K562 (cell line): ENCODE data around the gene FILIP1L. TPM values are rescaled to one million over a fixed set of nuclear protein-coding genes. Genes with fewer than 3 reads are reported as not detected.

Experiments used
- ATAC-seq: fragments of 200-7000 bp; cut with Tn5 transposase; 3 replicates; pipeline ENCODE4 v1.9.1; 2020; ENCODE audit warnings: moderate library complexity
- BruUV-seq: library from RNA; stranded (reverse); fragments of 400-500 nt; replicated peaks from 2 replicates; lab custom pipeline; 2021; lab: Mats Ljungman, UMichigan
- CTCF ChIA-PET: fragments of 300-600 bp; formaldehyde crosslinking; extraction: SDS; loops from one replicate; lab custom pipeline; 2021; ENCODE audit warnings: low intra/inter-chr PET ratio; lab: Yijun Ruan, JAX
- POLR2A ChIA-PET: fragments of 300-600, 350-650 bp; sonication (Branson Sonifier 250); formaldehyde crosslinking; extraction: SDS; loops from one replicate; lab custom pipeline; 2021; ENCODE audit warnings: antibody characterized with exemption, inconsistent platforms; lab: Yijun Ruan, JAX
- DNase-seq, 4 experiments: peaks; one replicate each; pipeline versions ENCODE4 v3.0.0 to v3.0.0-alpha.2; 2011 to 2018; ENCODE audit warnings: low spot score in 3 of 4, mixed read lengths in 3 of 4; ENCODE audit errors: extremely low read depth in 1 of 4
- FAIRE-seq: peaks from 2 replicates; lab custom pipeline; 2011; peaks lifted over from hg19 to GRCh38; lab: Jason Lieb, UNC
- H2AFZ ChIP-seq: 2 replicates; pipeline ENCODE4 v1.6.0; 2011; ENCODE audit warnings: low read depth, low read length, control low read depth, inconsistent platforms
- H3K27ac ChIP-seq: fragments of 200-600 bp; 3 replicates; pipeline ENCODE4 v1.8.0; 2011; ENCODE audit warnings: low read depth, mild to moderate bottlenecking, control low read depth, inconsistent platforms, low read length, moderate library complexity, mixed read lengths; ENCODE audit errors: extremely low read depth
- H3K27me3 ChIP-seq, 2 experiments: fragments of 300-600 bp in 1 of 2; 2 replicates in 1 of 2; 3 replicates in 1 of 2; pipeline versions ENCODE4 v1.6.0 to v1.8.0; 2011; ENCODE audit warnings: inconsistent platforms in 2 of 2, low read length in 2 of 2, mild to moderate bottlenecking in 1 of 2, mixed read lengths in 1 of 2, moderate library complexity in 1 of 2; ENCODE audit not compliant: control insufficient read depth in 2 of 2, insufficient read depth in 2 of 2
- H3K36me3 ChIP-seq: fragments of 300-600 bp; 3 replicates; pipeline ENCODE4 v1.8.0; 2011; ENCODE audit warnings: mild to moderate bottlenecking, low read length, inconsistent platforms; ENCODE audit not compliant: control insufficient read depth, insufficient read depth
- H3K4me1 ChIP-seq, 2 experiments: fragments of 200-600 bp in 1 of 2; replicated peaks in 1 of 2; 2 replicates in 1 of 2; 3 replicates in 1 of 2; pipeline versions ENCODE4 v1.5.1 to v1.8.0; 2011; ENCODE audit warnings: inconsistent platforms in 2 of 2, low read length in 2 of 2, mild to moderate bottlenecking in 1 of 2, mixed read lengths in 1 of 2, moderate library complexity in 1 of 2; ENCODE audit not compliant: control insufficient read depth in 2 of 2, insufficient read depth in 2 of 2
- H3K4me2 ChIP-seq: 2 replicates; pipeline ENCODE4 v1.6.1; 2011; ENCODE audit warnings: low read length, control low read depth, inconsistent platforms, mixed read lengths; ENCODE audit not compliant: insufficient read depth
- H3K4me3 ChIP-seq: fragments of 200-600 bp; sonication (generic), shearing (Covaris generic); 2 replicates; pipeline ENCODE4 v1.5.1; 2016; ENCODE audit warnings: control low read depth, inconsistent platforms
- H3K79me2 ChIP-seq: fragments of 200-600 bp; 3 replicates; pipeline ENCODE4 v1.8.0; 2011; ENCODE audit warnings: low read length, inconsistent platforms; ENCODE audit not compliant: control insufficient read depth, insufficient read depth
- H3K9ac ChIP-seq, 2 experiments: 2 replicates each; pipeline versions ENCODE4 v1.6.0 to v1.6.1; 2011; ENCODE audit warnings: low read depth in 2 of 2, low read length in 2 of 2, control low read depth in 1 of 2, inconsistent platforms in 1 of 2, mild to moderate bottlenecking in 1 of 2, mixed read lengths in 1 of 2; ENCODE audit not compliant: insufficient read depth in 1 of 2
- H3K9me1 ChIP-seq: one replicate; pipeline ENCODE4 v1.6.0; 2011; ENCODE audit warnings: inconsistent platforms, mild to moderate bottlenecking, low read length, moderate library complexity; ENCODE audit not compliant: control insufficient read depth, insufficient read depth
- H3K9me3 ChIP-seq: replicated peaks from 2 replicates; pipeline ENCODE4 v1.5.1; 2011; ENCODE audit warnings: low read depth, low read length, inconsistent platforms; ENCODE audit not compliant: control insufficient read depth, insufficient read depth
- H4K20me1 ChIP-seq: replicated peaks from 2 replicates; pipeline ENCODE4 v1.6.1; 2011; ENCODE audit warnings: low read length, inconsistent platforms, mixed read lengths; ENCODE audit not compliant: control insufficient read depth, insufficient read depth
- ATF2 ChIP-seq: sonication (generic); formaldehyde crosslinking; IDR thresholded peaks from 2 replicates; pipeline ENCODE4 v1.8.1; 2022; ENCODE audit warnings: missing genetic modification reagents
- CTCF ChIP-seq, 3 experiments: IDR thresholded peaks in 2 of 3; conservative IDR thresholded peaks in 1 of 3; 2 replicates each; pipeline ENCODE4 v1.5.1; 2011 to 2012; ENCODE audit warnings: low read length in 3 of 3, mild to moderate bottlenecking in 3 of 3, control low read depth in 2 of 3, improper control_type of control experiment in 1 of 3, inconsistent platforms in 1 of 3, low read depth in 1 of 3, mixed read lengths in 1 of 3, moderate library complexity in 1 of 3; ENCODE audit not compliant: insufficient read depth in 2 of 3
- EP300 ChIP-seq: IDR thresholded peaks from 2 replicates; pipeline ENCODE4 v1.6.1; 2012; ENCODE audit warnings: low read length, improper control_type of control experiment
- FUS ChIP-seq: fragments of 200-400 bp; formaldehyde crosslinking; optimal IDR thresholded peaks from 2 replicates; pipeline ENCODE3; 2017; ENCODE audit warnings: low read depth, low read length
- GTF2A2 ChIP-seq: IDR thresholded peaks from 2 replicates; pipeline ENCODE4 v1.6.1; 2016; ENCODE audit warnings: mild to moderate bottlenecking, missing genetic modification characterization, missing compliant biosample characterization
- ILF3 ChIP-seq: fragments of 450-650 bp; IDR thresholded peaks from 2 replicates; pipeline ENCODE4 v1.6.1; 2018; ENCODE audit warnings: antibody characterized with exemption, mild to moderate bottlenecking, moderate library complexity, borderline replicate concordance
- IRF2 ChIP-seq: sonication (generic); formaldehyde crosslinking; IDR thresholded peaks from 2 replicates; pipeline ENCODE4 v1.8.1; 2022; ENCODE audit warnings: mild to moderate bottlenecking, missing genetic modification reagents
- KDM1A ChIP-seq, 2 experiments: fragments of 450-650 bp; IDR thresholded peaks; 2 replicates each; pipeline ENCODE4 v1.6.1; 2016; ENCODE audit warnings: mild to moderate bottlenecking in 2 of 2
- NR4A1 ChIP-seq, 2 experiments: fragments of 250-450 bp in 1 of 2; fragments of 450-650 bp in 1 of 2; sonication (Bioruptor Pico) in 1 of 2; IDR thresholded peaks; 2 replicates each; pipeline versions ENCODE4 v1.4.0 to v1.6.1; 2016 to 2020; ENCODE audit warnings: mild to moderate bottlenecking in 2 of 2, missing compliant biosample characterization in 1 of 2, missing genetic modification characterization in 1 of 2, moderate library complexity in 1 of 2
- PPARD ChIP-seq: fragments of 250-450 bp; sonication (Bioruptor Pico); IDR thresholded peaks from 2 replicates; pipeline ENCODE4 v1.8.0; 2022; ENCODE audit warnings: inconsistent platforms, mild to moderate bottlenecking, moderate library complexity
- ZBTB5 ChIP-seq: fragments of 450-650 bp; IDR thresholded peaks from 2 replicates; pipeline ENCODE4 v1.6.1; 2017; ENCODE audit warnings: antibody characterized with exemption
- ZBTB8A ChIP-seq: fragments of 450-650 bp; IDR thresholded peaks from 2 replicates; pipeline ENCODE4 v1.6.1; 2018; ENCODE audit warnings: mild to moderate bottlenecking, moderate library complexity; ENCODE audit not compliant: partially characterized antibody
- ZFP36 ChIP-seq: fragments of 150-350 bp; IDR thresholded peaks from 2 replicates; pipeline ENCODE4 v1.6.1; 2018; ENCODE audit warnings: low read length, low read depth; ENCODE audit not compliant: partially characterized antibody
- ZNF197 ChIP-seq: fragments of 200-800 bp; sonication (Bioruptor generic); IDR thresholded peaks from 2 replicates; pipeline ENCODE4 v1.6.1; 2016; ENCODE audit warnings: low read depth, missing genetic modification characterization, missing compliant biosample characterization
- ZNF766 ChIP-seq: fragments of 200-800 bp; sonication (Bioruptor generic); conservative IDR thresholded peaks from 2 replicates; pipeline ENCODE4 v1.6.1; 2016; ENCODE audit warnings: missing genetic modification characterization, missing compliant biosample characterization
- WGBS: fragments of 100-300 bp; shearing (Covaris generic); methylation state at CpG from one replicate; pipeline ENCODE4 v1.1.6; 2016; ENCODE audit warnings: low coverage, mixed read lengths; ENCODE audit not compliant: insufficient coverage; ENCODE audit errors: missing lambda C conversion rate; 5-methylcytosine and 5-hydroxymethylcytosine counted together
- in situ Hi-C: fragments of 300-500 bp; cut with MboI; formaldehyde crosslinking; loops from 4 replicates; pipeline ENCODE4 v1.15.0; 2018; ENCODE audit warnings: inconsistent platforms, mixed read lengths
- intact Hi-C: fragments of 100-400 bp; cut with micrococcal nuclease; formaldehyde crosslinking; loops from 2 replicates; pipeline ENCODE4 v1.14.2; 2022
- polyA plus RNA-seq, 8 experiments: library from polyadenylated mRNA; depleted of rRNA in 4 of 8; stranded (reverse) in 5 of 8; unstranded in 3 of 8; fragments of >200 nt; fragmentation: Nextera tagmentation in 2 of 8; fragmentation: Illumina TruSeq in 1 of 8; extraction: Ambion mirVana in 2 of 8; extraction: Trizol in 1 of 8; gene quantifications; 2 replicates each; pipeline versions ENCODE4 v1.2.1 to v1.2.3, GENCODE V29; 2011 to 2014; ENCODE audit warnings: inconsistent platforms in 1 of 8, missing spikeins in 1 of 8
- total RNA-seq, 7 experiments: library from RNA; depleted of rRNA in 6 of 7; stranded (reverse); fragments of >200 nt in 6 of 7; fragmentation: Illumina TruSeq in 2 of 7; extraction: Trizol in 2 of 7; gene quantifications; 2 replicates each; pipeline versions ENCODE4 v1.2.1 to v1.2.3, GENCODE V29; 2011 to 2021; ENCODE audit warnings: low replicate concordance in 1 of 7

The FILIP1L gene
- total and polyA plus RNA-seq, 9 of the 15 experiments (the other 6 are each of a cell fraction or from before 2014, with no cell fraction given) = 0.50 to 2.1 (median 1.1) TPM

- TF ChIP-seq CTCF (IDR thresholded peaks at IDR 0.05 in 2 of 3, conservative IDR thresholded peaks at IDR 0.05 in 1 of 3; ENCODE audit: insufficient read depth in 2 of 3, low read depth in 1 of 3, low read length in 3 of 3) = no peak
- TF ChIP-seq ZNF766 (CRISPR knock-in tag) = peak; percentile 54; the same call in 1 of the 2 replicates
- TF ChIP-seq, all 486 proteins: peak for 52
These were observed 53.4 kb downstream of the FILIP1L start (continued) for GRCh38 chr3:100060685-100061484.

- 70% methylated on average over 3 of the region's 3 CpGs for WGBS
- no TSS peak for BruUV-seq
- Histone ChIP-seq H3K9ac (no peak overlapping the region), H2AFZ (no peak overlapping the region), H3K4me1 (peaks cover 5 to 12% of the 10 kb centered on the region in 2 experiments; a peak in 3 of 5 replicates), H3K4me2 (no peak overlapping the region), H4K20me1 (no peaks in the 10 kb centered on the region), H3K27me3 (no peaks in the 10 kb centered on the region), H3K36me3 (no peaks in the 10 kb centered on the region; the same call in 2 of the 3 replicates), H3K9me3 (no peaks in the 10 kb centered on the region), H3K79me2 (no peaks in the 10 kb centered on the region), H3K9me1 (no peaks in the 10 kb centered on the region), H3K4me3 (no peak overlapping the region), H3K27ac (no peak overlapping the region)
- ChIA-PET CTCF (no interaction called here), POLR2A (no interaction called here)
- DNase-seq = no peak
- in situ Hi-C loops = loop anchor here (25.0 kb wide), 1 partner anchor 222 kb away; no protein-coding TSS in a partner anchor
- intact Hi-C loops = no loop called here
- no peak for FAIRE-seq
- no peak for ATAC-seq
- no peak for TF ChIP-seq ZBTB5
- TF ChIP-seq ZFP36 = no peak
- no peak for TF ChIP-seq EP300
- TF ChIP-seq ZBTB8A = no peak
- no peak for TF ChIP-seq ATF2
- no peak for TF ChIP-seq ILF3
- no peak for TF ChIP-seq ZNF197 (CRISPR knock-in tag)
- no peak for TF ChIP-seq KDM1A (IDR thresholded peaks at IDR 0.05)
- TF ChIP-seq NR4A1 (CRISPR knock-in tag; IDR thresholded peaks at IDR 0.05) = no peak
- no peak for TF ChIP-seq NR4A1 (tag; IDR thresholded peaks at IDR 0.05)
- no peak for TF ChIP-seq GTF2A2 (tag)
- no peak for TF ChIP-seq IRF2 (CRISPR knock-in tag)
- TF ChIP-seq PPARD (CRISPR knock-in tag) = no peak
- no peak for TF ChIP-seq FUS
These were observed 54.8 kb downstream of the FILIP1L start for GRCh38 chr3:100059472-100059871.
